ENCODE measurements around the gene SPDEF.

Gene SPDEF

GRCh38 chr6:34511214-34511914, 44.8 kb downstream of the SPDEF start:
- Histone ChIP-seq H3K4me1 (ENCODE audit: insufficient read depth, low read length, severe bottlenecking) (no peaks in the 10 kb centered on the region), H4K20me1 (ENCODE audit: insufficient read depth, low read length) (no peaks in the 10 kb centered on the region), H3K9me2 (ENCODE audit: low read depth, low read length) (no peaks in the 10 kb centered on the region), H3F3A (ENCODE audit: insufficient read depth, low read length) (no peaks in the 10 kb centered on the region), H3K27ac (ENCODE audit: low read depth, low read length, poor library complexity, severe bottlenecking) (no peak overlapping the region), H2AFZ (ENCODE audit: low read length) (no peak overlapping the region), H3K36me3 (ENCODE audit: insufficient read depth, low read length) (no peaks in the 10 kb centered on the region; the same call in 1 of the 2 replicates), H3K79me2 (ENCODE audit: insufficient read depth, low read length) (no peaks in the 10 kb centered on the region), H3K4me2 (ENCODE audit: low read length) (no peak overlapping the region), H3K9me3 (ENCODE audit: low read length) (peaks cover 10% of the 10 kb centered on the region), H3K9ac (ENCODE audit: low read length) (no peak overlapping the region), H3K4me3 (ENCODE audit: low read depth, low read length, poor library complexity, severe bottlenecking) (no peak overlapping the region), H3K27me3 (ENCODE audit: insufficient read depth, low read length) (no peaks in the 10 kb centered on the region)
- no peak for TF ChIP-seq EZH2 (IDR thresholded peaks at IDR 0.05; ENCODE audit: borderline replicate concordance, low read length)
- TF ChIP-seq, protein P1, sequence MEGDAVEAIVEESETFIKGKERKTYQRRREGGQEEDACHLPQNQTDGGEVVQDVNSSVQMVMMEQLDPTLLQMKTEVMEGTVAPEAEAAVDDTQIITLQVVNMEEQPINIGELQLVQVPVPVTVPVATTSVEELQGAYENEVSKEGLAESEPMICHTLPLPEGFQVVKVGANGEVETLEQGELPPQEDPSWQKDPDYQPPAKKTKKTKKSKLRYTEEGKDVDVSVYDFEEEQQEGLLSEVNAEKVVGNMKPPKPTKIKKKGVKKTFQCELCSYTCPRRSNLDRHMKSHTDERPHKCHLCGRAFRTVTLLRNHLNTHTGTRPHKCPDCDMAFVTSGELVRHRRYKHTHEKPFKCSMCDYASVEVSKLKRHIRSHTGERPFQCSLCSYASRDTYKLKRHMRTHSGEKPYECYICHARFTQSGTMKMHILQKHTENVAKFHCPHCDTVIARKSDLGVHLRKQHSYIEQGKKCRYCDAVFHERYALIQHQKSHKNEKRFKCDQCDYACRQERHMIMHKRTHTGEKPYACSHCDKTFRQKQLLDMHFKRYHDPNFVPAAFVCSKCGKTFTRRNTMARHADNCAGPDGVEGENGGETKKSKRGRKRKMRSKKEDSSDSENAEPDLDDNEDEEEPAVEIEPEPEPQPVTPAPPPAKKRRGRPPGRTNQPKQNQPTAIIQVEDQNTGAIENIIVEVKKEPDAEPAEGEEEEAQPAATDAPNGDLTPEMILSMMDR (IDR thresholded peaks at IDR 0.05; ENCODE audit: low read length), result no peak

DNA sequence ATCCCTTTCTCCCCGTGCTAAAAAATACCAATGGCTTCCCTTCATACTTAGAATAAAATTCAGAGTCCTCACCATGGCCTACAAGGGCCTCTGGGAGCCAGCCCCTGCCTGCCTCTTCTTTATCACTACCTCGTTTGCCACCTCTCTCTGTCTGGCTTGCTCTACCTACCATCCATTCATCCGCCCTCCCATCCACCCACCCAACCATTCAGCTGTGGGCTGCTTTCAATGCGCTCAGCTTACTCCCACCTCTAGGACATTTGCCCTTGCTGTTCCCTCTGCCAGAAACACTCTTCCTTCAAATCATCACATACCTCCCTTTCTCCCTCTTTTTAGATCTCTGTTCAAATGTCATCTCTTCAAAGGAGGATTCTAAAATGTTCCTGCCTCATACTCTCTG, 45.8 kb downstream of the SPDEF start:
- H3K9ac ChIP-seq (ENCODE audit: low read length), result no peak overlapping the region
- H3K79me2 ChIP-seq (ENCODE audit: insufficient read depth, low read length), result no peaks in the 10 kb centered on the region
- no peak overlapping the region for H3K4me2 ChIP-seq (ENCODE audit: low read length)
- H4K20me1 ChIP-seq (ENCODE audit: insufficient read depth, low read length), result no peaks in the 10 kb centered on the region
- no peak overlapping the region for H3K4me3 ChIP-seq (ENCODE audit: low read depth, low read length, poor library complexity, severe bottlenecking)
- TF ChIP-seq EZH2 (IDR thresholded peaks at IDR 0.05; ENCODE audit: borderline replicate concordance, low read length), result no peak
- TF ChIP-seq, protein P1 (IDR thresholded peaks at IDR 0.05; ENCODE audit: low read length), result no peak
- H3K9me3 ChIP-seq (ENCODE audit: low read length), result peaks cover 10% of the 10 kb centered on the region
- no peak overlapping the region for H3K27ac ChIP-seq (ENCODE audit: low read depth, low read length, poor library complexity, severe bottlenecking)
- no peaks in the 10 kb centered on the region for H3F3A ChIP-seq (ENCODE audit: insufficient read depth, low read length)
- H3K4me1 ChIP-seq (ENCODE audit: insufficient read depth, low read length, severe bottlenecking), result no peaks in the 10 kb centered on the region
- H3K9me2 ChIP-seq (ENCODE audit: low read depth, low read length), result no peaks in the 10 kb centered on the region
- no peaks in the 10 kb centered on the region; the same call in 1 of the 2 replicates for H3K36me3 ChIP-seq (ENCODE audit: insufficient read depth, low read length)
- no peak overlapping the region for H2AFZ ChIP-seq (ENCODE audit: low read length)
- no peaks in the 10 kb centered on the region for H3K27me3 ChIP-seq (ENCODE audit: insufficient read depth, low read length)

DNA sequence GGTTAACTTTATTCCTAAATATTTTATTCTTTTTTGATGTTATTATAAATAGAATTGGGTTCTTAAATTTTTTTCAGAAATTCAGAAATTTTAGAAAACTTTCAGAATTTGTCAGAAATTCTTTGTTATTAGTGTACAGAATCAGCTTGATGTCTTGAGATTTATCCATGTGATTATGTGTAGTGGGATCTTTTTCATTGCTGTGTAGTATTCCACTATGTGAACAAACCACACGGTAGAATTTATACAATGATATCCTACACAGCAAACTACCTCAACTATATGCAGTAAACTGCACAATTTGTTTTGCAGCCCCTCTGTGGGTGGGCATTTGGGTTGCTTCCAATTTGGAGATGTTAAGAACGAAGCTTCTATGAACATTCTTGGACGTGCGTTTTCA, 46.3 kb downstream of the SPDEF start:
- Histone ChIP-seq H3K36me3 (ENCODE audit: insufficient read depth, low read length) (no peaks in the 10 kb centered on the region; the same call in 1 of the 2 replicates), H3F3A (ENCODE audit: insufficient read depth, low read length) (no peaks in the 10 kb centered on the region), H3K27me3 (ENCODE audit: insufficient read depth, low read length) (no peaks in the 10 kb centered on the region), H3K79me2 (ENCODE audit: insufficient read depth, low read length) (no peaks in the 10 kb centered on the region), H3K9ac (ENCODE audit: low read length) (no peak overlapping the region), H4K20me1 (ENCODE audit: insufficient read depth, low read length) (no peaks in the 10 kb centered on the region), H3K4me2 (ENCODE audit: low read length) (no peak overlapping the region), H3K9me3 (ENCODE audit: low read length) (peaks cover 10% of the 10 kb centered on the region), H3K4me3 (ENCODE audit: low read depth, low read length, poor library complexity, severe bottlenecking) (no peak overlapping the region), H2AFZ (ENCODE audit: low read length) (no peak overlapping the region), H3K27ac (ENCODE audit: low read depth, low read length, poor library complexity, severe bottlenecking) (no peak overlapping the region), H3K4me1 (ENCODE audit: insufficient read depth, low read length, severe bottlenecking) (no peaks in the 10 kb centered on the region), H3K9me2 (ENCODE audit: low read depth, low read length) (no peaks in the 10 kb centered on the region)
- TF ChIP-seq, protein P1 (IDR thresholded peaks at IDR 0.05; ENCODE audit: low read length), result no peak
- no peak for TF ChIP-seq EZH2 (IDR thresholded peaks at IDR 0.05; ENCODE audit: borderline replicate concordance, low read length)
